Ishikawa (cell line): Measurements from ENCODE around the gene GPR55.

Experiments
- CEBPB ChIP-seq: IDR thresholded peaks from 2 replicates; pipeline ENCODE4 v1.6.1; 2012
- CREB1 ChIP-seq: IDR thresholded peaks from 2 replicates; pipeline ENCODE4 v1.6.1; 2012; ENCODE audit warnings: low read depth
- EGR1 ChIP-seq: IDR thresholded peaks from 2 replicates; pipeline ENCODE4 v1.6.1; 2012
- EP300 ChIP-seq: IDR thresholded peaks from 2 replicates; pipeline ENCODE4 v1.6.1; 2012; ENCODE audit warnings: borderline replicate concordance
- FOXM1 ChIP-seq: IDR thresholded peaks from 2 replicates; pipeline ENCODE4 v1.6.1; 2012; ENCODE audit warnings: low read depth, borderline replicate concordance
- NFIC ChIP-seq: IDR thresholded peaks from 2 replicates; pipeline ENCODE4 v1.6.1; 2012
- RAD21 ChIP-seq: IDR thresholded peaks from 2 replicates; pipeline ENCODE4 v1.6.1; 2012; ENCODE audit warnings: low read depth
- REST ChIP-seq: IDR thresholded peaks from 2 replicates; pipeline ENCODE4 v1.6.1; 2012; ENCODE audit warnings: low read depth, mild to moderate bottlenecking
- TAF1 ChIP-seq: IDR thresholded peaks from 2 replicates; pipeline ENCODE4 v1.6.1; 2012; ENCODE audit warnings: low read depth, mild to moderate bottlenecking
- TCF12 ChIP-seq: IDR thresholded peaks from 2 replicates; pipeline ENCODE4 v1.6.1; 2012; ENCODE audit warnings: low read depth
- TEAD4 ChIP-seq: IDR thresholded peaks from 2 replicates; pipeline ENCODE4 v1.6.1; 2012
- USF1 ChIP-seq: IDR thresholded peaks from 2 replicates; pipeline ENCODE4 v1.6.1; 2012
- YY1 ChIP-seq: IDR thresholded peaks from 2 replicates; pipeline ENCODE4 v1.6.1; 2012; ENCODE audit warnings: low read depth
- TF ChIP-seq, protein P1 (sequence below): IDR thresholded peaks from 2 replicates; pipeline ENCODE4 v1.6.1; 2012

GRCh38 chr2:230898016-230898712, 26.9 kb downstream of the GPR55 start:
- TF ChIP-seq TAF1 (no peak), FOXM1 (no peak), REST (no peak), EGR1 (no peak), TEAD4 (no peak), NFIC (no peak), YY1 (no peak), EP300 (no peak), USF1 (no peak), CREB1 (no peak), CEBPB (no peak), RAD21 (no peak), TCF12 (no peak)
- TF ChIP-seq, protein P1, sequence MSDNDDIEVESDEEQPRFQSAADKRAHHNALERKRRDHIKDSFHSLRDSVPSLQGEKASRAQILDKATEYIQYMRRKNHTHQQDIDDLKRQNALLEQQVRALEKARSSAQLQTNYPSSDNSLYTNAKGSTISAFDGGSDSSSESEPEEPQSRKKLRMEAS: no peak
